SK-N-SH treated with all-trans-retinoic acid at 6 μM for 48 hours (cell line): ENCODE results near the gene PLEKHJ1.

Experiments
- ARNTL ChIP-seq: fragments of 450-650 bp; formaldehyde crosslinking; IDR thresholded peaks from 2 replicates; pipeline ENCODE4 v1.5.0; 2020; ENCODE audit warnings: low read depth, mild to moderate bottlenecking, moderate library complexity, borderline replicate concordance
- ESRRG ChIP-seq: fragments of 250-450 bp; sonication (Bioruptor Pico); IDR thresholded peaks from 2 replicates; pipeline ENCODE4 v1.6.1; 2021; ENCODE audit warnings: mild to moderate bottlenecking
- GLIS3 ChIP-seq: fragments of 250-450 bp; sonication (Bioruptor Pico); IDR thresholded peaks from 2 replicates; pipeline ENCODE4 v1.5.0; 2020; ENCODE audit warnings: mild to moderate bottlenecking, moderate library complexity
- ISL1 ChIP-seq: fragments of 250-450 bp; sonication (Bioruptor Pico); IDR thresholded peaks from 2 replicates; pipeline ENCODE4 v2.1.2; 2022; ENCODE audit warnings: mild to moderate bottlenecking, moderate library complexity
- PATZ1 ChIP-seq: fragments of 250-450 bp; sonication (Bioruptor Pico); IDR thresholded peaks from 2 replicates; pipeline ENCODE4 v1.8.0; 2020; ENCODE audit warnings: mild to moderate bottlenecking, moderate library complexity, borderline replicate concordance
- RARB ChIP-seq: fragments of 250-450 bp; sonication (Bioruptor Pico); IDR thresholded peaks from 2 replicates; pipeline ENCODE4 v1.8.0; 2021; ENCODE audit warnings: mild to moderate bottlenecking, moderate library complexity
- TCF4 ChIP-seq: fragments of 250-450 bp; sonication (Bioruptor Pico); IDR thresholded peaks from 2 replicates; pipeline ENCODE4 v1.8.0; 2021; ENCODE audit warnings: mild to moderate bottlenecking, moderate library complexity, borderline replicate concordance
- TSHZ2 ChIP-seq: fragments of 250-450 bp; sonication (Bioruptor Pico); IDR thresholded peaks from 2 replicates; pipeline ENCODE4 v1.5.0; 2020; ENCODE audit warnings: mild to moderate bottlenecking, moderate library complexity
- ZC3H10 ChIP-seq: fragments of 250-450 bp; sonication (Bioruptor Pico); IDR thresholded peaks from 2 replicates; pipeline ENCODE4 v1.5.1; 2021; ENCODE audit warnings: mild to moderate bottlenecking, moderate library complexity
- ZFP30 ChIP-seq: fragments of 450-650 bp; formaldehyde crosslinking; IDR thresholded peaks from 2 replicates; pipeline ENCODE4 v1.5.0; 2022; ENCODE audit warnings: mild to moderate bottlenecking, moderate library complexity

GRCh38 chr19:2240881-2241760 lies 5.0 kb upstream of the PLEKHJ1 start:
- TF ChIP-seq ESRRG, result no peak
- no peak for TF ChIP-seq PATZ1 (CRISPR knock-in tag)
- no peak for TF ChIP-seq GLIS3 (CRISPR knock-in tag)
- no peak for TF ChIP-seq TSHZ2 (CRISPR knock-in tag)
- TF ChIP-seq TCF4 (CRISPR knock-in tag), result no peak
- TF ChIP-seq ISL1 (CRISPR knock-in tag), result no peak
- no peak for TF ChIP-seq ZFP30
- TF ChIP-seq RARB (CRISPR knock-in tag), result no peak
- TF ChIP-seq ZC3H10 (CRISPR knock-in tag), result no peak
- TF ChIP-seq ARNTL (CRISPR knock-in tag), result no peak
